ENCODE data around the gene RGN.
"Not testable (repeated sequence)": the region's sequence is repeated elsewhere in the genome, so short reads cannot be mapped to it uniquely, and the experiment has no call there.

The RGN gene
- total RNA-seq, result 0 to 0.11 (median 0) reads per million in 18 experiments

DNA sequence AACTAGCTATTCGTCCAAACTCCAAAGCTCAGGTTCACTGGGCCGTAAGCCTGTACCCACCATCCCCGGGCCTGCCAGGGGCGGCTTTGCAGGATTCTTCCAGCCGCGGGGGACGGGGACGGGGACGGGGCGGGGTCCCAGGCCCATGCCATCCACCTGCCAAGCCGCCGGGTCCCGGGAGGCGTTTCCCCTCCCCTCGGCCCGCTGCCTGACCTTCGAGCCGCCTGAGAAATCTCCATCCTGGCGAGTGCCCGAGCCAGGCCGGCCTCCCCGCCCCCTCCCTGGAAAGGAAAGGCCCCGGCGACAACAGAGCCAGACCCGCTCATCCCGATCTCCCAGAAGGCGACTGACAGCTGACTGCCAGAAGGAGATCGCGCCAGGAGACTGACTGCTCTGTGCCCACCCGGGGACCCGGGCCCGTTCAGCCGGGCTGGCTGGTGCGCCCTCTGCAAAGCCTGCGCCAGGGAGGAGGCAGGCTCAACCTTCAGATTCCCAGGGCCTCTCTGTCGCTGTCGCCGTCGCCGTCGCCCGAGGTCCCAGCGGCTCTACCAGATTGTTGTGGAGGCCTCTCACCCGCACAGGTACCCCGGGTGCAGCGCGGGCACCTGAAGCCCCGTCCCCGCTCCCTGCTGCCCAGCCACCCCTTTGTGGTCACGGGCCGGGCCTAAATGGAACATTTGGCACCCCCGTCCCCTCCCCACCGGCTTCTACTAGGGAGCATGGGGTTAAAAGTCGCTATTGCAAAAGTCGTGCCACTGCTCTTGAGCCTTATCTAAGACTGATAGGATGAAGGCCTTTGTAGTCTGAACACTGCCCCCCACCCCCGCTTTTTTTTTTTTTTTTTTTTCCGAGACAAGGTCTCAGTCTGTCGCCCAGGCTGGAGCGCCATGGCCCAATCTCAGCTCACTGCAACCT, at the start of gene RGN:
Gene RGN (plus strand): TSS at position 315 of the 915 bp plus-strand sequence. CDS start 2,702 bp downstream, outside the sequence.
- no peak for DNase-seq

DNA sequence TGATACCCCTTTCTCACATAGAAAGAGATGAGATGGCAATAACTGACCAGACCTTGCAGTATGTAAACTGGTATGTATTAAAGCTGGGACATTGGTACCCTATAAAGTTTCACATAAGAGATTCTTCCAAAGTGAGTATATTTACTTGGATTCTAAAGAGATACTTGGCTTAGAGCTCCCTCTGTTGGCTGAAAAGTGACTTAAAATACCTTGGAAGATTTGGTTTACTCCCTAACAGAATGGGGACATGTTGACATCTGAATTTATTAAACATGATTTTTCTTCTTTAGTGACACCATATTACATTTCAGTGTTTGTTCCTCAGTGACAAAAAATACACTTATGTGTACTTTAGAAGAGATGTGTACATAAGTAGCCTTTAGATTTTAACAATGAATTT, 47.9 kb upstream of the RGN start:
- DNase-seq, result peak; percentile 59 to 70

DNA sequence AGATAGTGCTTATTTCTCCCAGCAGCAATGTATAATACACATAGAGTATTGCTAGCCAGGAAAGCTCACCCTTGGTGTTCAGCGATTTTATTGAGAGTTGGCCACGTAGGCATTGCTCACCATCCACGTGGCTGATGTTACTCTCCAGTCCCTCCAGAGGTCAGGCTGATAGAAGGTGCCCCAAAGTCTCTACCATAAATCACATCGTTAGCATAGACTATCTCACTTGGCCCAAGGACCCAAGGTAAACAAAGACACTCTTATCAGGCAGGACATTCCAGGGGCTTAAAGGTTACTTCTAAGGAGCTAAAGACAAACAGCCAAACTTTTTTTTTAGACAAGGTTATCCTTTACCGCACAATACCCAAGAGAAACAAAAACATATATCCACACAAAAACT, 30.3 kb upstream of the RGN start:
- no peak for DNase-seq

DNA sequence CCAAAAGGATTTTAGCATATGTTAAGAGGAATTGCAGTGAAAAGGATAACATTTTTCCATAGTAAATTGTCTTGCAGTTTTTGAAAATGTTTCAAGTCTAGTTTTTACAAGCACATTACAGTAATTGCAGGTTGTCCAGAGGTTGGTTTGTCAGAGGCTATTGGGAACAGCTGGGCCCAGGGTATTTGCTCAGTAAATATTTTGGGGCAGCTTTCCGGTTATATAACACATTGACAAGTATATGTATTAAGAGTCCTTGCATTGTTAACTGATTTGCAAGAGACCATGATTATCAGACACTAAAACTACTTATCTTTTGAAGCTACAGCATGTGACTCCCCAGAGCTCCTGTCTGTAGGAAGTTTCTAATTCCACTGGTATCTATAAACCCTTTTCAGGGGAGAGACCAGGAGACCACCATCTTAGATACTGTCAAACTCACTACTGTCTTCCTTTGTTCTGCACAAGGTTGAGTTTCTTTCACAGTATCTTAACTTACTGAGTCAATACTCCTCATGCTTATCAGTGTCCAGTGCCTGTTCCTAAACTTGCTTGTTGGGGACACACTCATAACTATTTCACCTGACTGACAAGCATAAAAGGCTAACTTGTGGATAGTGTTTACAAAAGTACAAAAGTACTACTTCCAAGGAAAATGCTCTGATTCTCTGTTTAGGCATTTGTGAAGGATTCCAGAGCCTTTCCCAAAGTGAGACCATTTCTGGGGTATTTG, 18.9 kb upstream of the RGN start:
- DNase-seq, result no peak

DNA sequence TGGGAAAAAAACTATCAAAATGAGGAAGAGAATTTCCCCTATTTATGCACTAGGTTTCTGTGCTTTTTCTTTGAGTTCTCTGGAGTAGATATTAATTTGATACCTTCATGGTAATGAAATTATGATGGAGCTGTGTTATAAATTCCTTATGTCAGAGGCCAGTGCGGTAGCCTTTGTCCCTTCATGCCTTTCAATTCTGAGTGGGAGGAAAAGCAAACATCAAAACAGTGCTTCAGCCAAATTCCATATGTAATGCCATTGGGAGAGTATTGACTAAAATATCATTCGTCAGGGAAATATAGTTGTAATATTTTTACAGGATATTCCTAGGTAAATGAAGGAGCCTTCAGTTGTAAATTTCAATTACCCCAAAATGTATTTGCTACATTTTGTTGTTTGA, 17.5 kb upstream of the RGN start:
- DNase-seq, result no peak

DNA sequence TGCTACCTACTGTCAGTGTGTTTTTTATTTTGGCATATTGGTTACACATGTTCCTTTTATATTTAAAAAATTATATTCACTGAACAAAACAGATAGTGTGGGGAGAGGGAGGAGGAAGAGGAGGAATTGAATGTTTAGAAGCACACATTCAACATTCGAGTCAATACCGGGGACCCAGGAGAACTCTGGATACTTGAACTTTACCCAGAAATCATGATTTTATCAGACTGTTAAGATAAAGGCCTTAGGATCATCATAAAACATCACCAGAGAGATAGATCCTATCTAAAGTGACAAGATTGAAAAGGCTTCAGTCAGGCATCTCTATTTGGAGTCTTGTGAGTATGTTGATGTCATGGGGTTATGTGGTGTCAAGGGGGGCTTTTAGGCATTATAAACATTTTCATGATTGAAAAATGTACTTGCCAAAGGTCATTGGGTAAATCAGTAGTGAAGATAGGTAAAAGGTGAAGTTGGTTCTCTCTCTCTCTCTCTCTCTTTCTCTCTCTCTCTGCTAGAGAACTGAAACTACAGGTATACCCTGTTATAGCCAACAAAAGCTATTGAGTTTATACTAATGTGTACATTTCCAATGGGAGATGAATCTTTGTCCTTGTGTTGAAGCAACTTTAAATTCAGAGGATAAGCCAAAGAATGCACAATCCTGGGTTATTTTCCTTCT, 16.9 kb upstream of the RGN start:
- DNase-seq, result no peak

DNA sequence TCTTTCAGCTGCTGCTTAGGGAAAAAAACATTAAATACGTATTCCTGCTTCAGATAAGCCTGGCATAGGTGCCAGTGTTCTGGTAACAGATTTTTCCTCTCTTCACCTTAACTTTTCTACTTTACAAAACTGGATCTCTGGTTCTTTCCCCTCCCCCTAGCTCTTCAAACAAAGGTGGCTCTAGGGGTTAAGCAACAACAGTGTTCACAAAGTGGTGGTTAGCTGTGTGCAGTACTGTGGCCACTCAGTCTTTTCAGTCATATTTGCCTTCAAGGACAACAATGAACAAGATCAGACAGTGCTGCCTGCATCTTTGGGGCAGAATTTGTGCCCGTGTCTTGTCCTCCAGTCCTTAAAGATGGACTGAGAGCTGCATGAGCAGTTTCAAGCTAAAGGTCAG, 15.1 kb upstream of the RGN start:
- DNase-seq, result no peak

DNA sequence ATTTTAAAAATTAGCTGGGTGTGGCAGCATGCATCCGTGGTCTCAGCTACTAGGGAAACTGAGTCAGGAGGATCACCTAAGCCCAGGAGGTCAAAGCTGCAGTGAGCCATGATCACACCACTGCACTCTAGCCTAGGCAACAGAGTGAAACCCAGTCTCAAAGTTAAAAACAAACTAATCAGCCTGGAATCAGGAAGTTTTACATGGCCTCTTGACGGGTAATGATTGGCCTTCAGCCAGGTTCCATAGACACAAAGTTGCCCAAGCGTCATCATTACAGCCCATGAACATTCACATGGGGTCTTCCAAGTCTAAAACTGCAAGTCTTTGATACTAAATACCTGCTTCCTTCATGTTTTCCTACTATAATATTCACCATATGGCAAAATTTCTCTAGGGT, 10.0 kb upstream of the RGN start:
- no peak for DNase-seq

DNA sequence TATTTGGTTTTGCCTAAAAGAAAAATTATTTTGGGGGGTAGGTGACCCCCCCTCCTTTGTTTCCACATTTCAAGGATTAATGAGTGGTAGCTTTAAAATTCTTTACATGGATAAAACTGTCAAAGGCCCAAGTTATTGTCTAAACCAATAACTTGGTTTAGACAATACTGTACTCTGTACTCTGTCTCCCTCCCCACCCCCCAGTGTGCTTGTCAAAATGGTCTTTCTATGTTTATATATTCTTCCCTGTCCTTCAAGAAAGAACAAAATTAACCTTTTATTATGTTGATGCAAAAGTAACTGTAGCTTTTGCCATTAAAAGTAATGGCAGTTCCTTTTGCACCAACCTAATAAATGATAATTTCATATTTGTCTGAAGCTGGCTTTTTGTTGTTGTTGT, 9.5 kb upstream of the RGN start:
- DNase-seq, result no peak

DNA sequence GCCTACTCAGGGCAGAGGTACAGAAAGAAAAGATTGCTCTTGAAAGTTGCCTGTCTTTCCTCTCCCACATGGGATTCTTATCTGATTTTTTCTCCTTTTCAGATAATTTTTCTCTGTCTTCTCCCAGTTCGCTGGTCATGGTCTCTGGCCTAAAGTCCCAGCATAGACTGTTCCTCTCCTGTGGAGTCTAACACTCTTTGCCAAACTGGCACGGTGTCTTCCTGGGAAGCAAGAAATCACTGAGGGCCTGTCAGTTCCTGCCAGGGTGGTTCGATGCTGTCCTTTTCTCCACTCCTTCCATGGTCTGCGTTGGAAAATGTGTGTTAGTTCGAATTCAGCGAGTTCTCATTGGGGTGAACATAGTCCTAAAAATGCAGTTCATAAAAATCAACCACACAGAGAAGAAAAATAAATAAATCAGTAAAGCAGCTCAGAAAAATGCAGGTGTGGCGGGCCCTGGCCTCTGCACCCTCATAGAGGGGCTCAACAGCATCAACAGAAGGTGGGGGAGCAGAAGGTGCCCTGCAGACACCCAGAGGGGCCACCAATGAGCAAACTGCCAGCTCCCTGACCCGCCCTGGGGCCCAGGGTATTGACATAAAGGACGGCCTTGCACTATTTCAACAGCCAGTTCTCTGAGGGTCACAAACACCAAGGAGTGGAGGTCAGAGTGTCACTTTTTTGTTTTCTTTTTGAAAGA, 2.1 kb downstream of the RGN start:
- DNase-seq, result no peak

DNA sequence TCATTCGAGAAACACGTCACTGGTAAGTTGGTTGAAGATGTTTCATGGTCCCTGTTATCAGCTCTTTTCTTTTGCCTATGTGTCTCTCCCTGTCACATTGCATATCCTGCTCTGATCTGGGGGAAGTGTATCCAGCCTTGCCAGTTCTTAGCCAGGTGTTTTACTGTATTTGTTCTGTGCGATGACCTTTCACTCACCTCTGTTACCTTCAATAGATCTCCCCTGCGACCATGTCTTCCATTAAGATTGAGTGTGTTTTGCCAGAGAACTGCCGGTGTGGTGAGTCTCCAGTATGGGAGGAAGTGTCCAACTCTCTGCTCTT, 2.6 kb downstream of the RGN start:
- no peak for DNase-seq

DNA sequence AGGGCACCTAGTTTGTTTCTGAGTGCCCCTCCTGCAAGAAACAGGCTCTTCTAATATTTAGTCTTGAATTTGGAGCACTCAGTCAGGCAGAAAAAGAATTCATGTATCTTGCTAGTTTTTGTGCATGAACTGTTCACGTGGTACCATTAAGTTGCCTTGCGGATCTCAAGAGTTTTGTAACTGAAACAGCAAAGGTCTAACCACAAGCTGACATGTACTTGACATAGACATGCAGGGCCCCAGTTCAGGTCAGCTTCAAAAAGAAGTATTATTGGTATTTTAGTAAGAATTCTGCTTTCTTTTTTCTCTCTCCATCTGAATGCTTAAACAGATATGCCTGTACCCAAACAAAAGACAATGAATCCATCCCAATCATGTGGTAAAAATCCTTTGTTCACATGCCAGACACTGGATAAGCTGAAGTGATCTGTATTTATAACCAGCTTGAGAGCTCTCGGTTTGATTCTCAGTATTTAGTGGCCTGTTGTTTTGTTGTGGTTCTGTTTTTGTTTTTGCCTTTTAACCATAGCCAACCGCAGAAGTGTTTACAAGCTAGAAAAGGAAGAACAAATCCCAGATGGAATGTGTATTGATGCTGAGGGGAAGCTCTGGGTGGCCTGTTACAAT, 13.0 kb downstream of the RGN start:
- peak in 1 of 2 donors; percentile 8 for DNase-seq

DNA sequence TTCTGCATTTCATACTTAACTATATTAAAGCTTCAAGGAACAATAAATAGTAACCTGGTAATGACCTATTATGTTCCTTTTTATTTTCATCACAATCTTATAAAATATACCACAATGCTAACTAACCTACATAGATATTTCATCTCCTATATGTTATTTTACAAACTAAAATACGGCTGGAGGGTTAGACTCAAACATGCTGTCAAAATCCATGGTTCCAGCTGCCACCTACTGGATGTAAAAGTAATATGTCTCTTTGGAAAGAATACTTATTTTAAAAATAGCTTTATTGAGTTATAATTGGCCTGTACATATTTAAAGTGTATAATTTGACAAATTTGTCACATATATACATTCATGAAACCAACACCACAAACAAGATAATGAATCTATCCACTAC, 15.0 kb downstream of the RGN start:
- DNase-seq, result peak; percentile 3 to 8

DNA sequence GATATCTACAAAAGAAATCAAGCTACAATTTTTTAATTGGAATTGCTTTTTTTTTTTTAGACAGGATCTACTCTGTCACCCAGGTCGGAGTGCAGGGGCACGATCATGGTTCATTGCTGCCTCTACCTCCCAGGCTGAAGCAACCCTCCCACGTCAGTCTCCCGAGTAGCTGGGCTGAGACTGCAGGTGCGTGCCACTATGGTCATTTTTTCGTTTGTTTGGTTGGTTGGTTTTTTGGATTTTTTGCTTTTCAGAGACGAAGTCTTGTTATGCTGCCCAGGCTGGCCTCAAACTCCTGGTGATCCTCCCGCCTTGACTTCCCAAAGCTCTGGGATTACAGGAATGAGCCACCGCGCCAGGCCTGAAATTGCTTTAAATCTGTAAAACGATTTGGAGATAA, 15.6 kb downstream of the RGN start:
- DNase-seq, result no peak

DNA sequence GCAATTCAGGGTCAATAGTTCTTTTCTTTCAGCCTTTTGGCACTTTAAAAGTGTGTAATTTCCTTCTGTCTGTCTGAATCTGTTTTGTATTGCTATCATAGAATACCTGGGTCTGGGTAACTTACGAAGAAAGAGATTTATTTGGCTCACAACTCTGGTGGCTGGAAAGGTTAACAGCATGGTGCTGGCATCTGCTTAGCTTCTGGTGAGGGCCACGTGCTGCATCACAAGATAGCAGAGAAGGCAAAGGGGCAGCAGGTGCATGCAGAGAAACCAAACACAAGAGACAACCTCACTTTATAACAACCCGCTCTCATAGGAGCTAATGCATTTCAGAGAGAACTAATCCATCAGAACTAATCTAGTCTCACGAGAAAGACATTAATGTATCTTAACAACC, 18.8 kb downstream of the RGN start:
- DNase-seq, result no peak

DNA sequence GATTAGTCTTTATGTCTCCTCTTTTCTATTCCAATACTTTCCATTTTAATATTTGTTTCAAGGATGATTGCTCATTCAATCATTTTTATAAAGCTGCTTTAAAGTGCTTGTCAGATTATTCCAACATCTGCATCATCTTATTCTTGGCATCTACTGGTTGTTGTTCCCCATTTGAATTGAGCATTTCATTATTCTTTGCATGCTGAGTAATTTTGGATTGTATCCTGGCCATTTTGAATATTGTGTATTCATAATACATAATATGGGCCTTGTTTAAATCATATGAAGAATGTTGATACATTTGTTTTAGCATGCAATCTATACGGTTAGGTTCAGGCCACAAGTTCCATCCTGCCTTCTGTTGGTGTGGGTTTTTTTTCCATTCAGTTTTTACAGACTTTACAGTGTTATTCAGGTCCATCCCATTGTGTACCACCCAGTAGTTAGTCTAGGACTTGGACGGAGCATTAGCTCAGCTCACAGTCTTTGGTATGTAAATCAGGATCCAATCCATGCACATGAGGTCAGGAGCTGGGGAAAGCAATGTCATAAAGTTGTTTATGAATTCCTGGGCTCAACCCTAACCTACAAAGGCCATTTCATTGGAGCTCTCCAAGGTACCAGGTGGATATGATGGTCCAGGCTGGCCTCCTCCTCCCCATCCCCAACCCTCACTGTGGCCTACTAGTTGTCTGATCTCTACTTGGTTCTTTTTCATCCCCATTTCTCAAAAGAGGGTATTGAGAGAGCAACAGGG, 20.3 kb downstream of the RGN start:
- no peak for DNase-seq

DNA sequence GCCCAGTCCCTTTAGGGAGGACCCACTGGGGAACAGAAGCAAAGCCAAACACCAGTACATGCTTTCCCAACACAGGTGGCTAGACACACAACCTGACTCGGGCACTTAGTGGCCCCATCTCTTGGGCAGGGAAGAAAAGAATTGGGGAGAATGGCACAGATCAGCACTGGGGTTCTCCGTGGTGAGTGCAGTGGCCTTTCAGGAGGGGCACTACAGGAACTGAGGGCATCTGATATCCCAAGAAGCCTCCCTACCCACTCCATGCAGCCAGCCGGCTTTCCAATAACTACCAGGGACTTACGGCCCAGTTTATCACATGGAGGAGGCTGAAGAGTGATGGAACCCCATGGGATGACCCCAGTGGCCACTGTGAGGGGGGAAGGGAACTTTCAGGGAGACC, 23.0 kb downstream of the RGN start:
- no peak for DNase-seq

DNA sequence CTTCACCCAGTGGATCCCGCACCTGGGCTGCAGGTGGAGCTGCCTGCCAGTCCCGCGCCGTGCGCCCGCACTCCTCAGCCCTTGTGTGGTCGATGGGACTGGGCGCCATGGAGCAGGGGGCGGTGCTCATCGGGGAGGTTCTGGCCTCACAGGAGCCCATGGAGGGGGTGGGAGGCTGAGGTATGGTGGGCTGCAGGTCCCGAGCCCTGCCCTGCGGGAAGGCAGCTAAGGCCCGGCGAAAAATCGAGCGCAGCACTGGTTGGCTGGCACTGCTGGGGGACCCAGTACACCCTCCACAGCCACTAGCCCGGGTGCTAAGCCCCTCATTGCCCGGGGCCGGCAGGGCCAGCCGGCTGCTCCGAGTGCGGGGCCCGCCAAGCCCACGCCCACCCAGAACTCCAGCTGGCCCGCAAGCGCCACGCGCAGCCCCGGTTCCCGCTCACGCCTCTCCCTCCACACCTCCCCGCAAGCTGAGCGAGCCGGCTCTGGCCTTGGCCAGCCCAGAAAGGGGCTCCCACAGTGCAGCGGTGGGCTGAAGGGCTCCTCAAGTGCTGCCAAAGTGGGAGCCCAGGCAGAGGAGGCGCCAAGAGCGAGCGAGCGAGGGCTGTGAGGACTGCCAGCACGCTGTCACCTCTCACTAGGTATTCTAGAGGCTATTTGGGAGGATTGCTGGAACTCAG, 32.8 kb downstream of the RGN start:
- DNase-seq, result not testable (repeated sequence)

DNA sequence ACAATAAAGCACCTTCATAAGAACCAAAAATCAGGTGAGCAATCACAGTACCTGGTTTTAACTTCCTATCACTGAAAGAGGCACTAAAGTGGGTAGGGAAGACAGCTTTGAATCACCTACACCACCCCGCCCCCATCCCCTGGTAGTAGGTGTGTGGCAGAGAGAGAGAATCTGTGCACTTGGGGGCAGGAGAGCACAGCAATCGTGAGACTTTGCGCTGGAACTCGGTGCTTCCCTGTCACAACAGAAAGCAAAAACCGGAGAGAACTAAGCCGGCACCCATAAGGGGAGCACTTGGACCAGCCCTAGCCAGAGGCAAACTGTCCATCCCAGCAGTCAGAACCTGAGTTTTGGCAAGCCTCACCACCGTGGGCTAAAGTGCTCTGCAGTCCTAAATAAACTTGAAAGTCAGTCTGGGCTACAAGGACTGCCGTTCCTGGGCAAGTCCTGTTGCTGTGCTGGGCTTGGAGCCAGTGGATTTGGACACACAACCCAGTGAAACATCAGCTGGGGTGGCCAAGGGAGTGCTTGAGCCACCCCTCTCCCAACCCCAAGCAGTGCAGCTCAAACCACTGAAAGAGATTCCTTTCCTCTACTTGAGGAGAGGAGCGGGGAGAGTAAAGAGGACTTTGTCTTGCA, 34.2 kb downstream of the RGN start:
- DNase-seq, result no peak

DNA sequence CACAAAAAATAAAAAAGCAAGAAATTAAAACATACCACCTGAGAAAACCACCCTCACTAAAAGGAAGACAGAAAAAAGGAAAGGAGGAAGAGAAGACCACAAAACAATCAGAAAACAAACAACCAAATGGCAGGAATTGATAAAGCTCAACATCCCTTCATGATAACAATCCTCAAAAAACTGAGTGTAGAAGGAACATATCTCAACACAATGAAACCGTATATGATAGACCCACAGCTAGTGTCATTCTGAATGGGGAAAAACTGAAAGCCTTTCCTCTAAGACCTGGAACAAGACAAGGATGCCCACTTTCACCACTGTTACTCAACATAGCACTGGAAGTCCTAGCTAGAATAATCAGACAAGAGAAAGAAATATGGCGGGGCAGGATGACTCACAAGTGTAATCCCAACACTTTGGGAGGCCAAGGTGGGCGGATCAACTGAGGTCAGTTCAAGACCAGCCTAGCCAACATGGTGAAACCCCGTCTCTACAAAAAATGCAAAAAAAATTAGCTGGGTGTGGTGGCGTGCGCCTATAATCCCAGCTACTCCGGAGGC, 38.4 kb downstream of the RGN start:
- DNase-seq, result not testable (repeated sequence)
